ENCODE data around the gene ZNF813.

DNA sequence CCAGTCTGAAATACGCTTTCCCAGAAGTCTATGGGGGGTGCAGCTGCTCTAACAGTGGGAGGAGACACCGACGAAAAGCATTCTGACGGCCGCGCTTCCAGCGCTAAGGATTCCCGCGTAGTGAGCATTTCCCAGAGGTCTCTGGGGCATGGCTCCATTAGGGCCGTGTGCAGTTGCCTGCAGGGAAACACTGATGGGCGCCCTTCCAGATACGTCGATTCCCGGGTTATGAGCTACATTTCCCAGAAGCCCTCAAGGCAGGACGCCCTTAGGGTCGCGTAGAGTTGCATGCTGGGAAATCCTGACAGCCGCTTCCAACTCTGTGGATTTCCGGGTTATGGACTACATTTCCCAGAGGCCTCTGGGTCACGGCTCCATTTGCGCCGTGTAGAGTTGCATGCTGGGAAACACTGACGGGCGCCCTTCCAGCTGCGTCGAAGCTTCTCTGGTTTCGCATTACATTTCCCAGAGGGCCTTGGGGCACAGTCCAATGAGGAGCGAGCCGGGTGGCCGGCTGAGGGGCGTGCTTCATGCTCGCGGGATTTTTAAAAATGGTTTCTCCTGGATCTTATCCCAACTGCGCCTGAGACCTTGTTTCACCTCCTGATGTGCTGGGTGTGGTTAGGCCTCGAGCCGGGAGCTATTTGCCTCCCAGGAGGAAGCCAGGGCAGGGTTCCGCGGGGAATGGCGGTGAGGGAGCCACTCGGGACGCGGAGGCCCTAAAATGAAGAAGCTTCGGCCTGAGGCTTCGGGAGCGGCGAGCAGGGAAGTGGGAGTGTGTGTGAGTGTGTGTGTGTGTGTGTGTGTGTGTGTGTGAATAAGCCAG, 53.2 kb downstream of the ZNF813 start:
- TF ChIP-seq, protein P1, sequence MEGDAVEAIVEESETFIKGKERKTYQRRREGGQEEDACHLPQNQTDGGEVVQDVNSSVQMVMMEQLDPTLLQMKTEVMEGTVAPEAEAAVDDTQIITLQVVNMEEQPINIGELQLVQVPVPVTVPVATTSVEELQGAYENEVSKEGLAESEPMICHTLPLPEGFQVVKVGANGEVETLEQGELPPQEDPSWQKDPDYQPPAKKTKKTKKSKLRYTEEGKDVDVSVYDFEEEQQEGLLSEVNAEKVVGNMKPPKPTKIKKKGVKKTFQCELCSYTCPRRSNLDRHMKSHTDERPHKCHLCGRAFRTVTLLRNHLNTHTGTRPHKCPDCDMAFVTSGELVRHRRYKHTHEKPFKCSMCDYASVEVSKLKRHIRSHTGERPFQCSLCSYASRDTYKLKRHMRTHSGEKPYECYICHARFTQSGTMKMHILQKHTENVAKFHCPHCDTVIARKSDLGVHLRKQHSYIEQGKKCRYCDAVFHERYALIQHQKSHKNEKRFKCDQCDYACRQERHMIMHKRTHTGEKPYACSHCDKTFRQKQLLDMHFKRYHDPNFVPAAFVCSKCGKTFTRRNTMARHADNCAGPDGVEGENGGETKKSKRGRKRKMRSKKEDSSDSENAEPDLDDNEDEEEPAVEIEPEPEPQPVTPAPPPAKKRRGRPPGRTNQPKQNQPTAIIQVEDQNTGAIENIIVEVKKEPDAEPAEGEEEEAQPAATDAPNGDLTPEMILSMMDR (IDR thresholded peaks at IDR 0.05) = peak in 1 of 4 experiments; percentile 6
- TF ChIP-seq POLR2A (IDR thresholded peaks at IDR 0.05) = no peak
- no peak for TF ChIP-seq EP300 (IDR thresholded peaks at IDR 0.05)
- TF ChIP-seq POLR2AphosphoS5 (IDR thresholded peaks at IDR 0.05) = peak; percentile 97
